Common myeloid progenitor, CD34-positive (primary cell): ENCODE measurements around the gene GNAO1.

Source experiments
- CTCF ChIA-PET: fragments of 350-600 bp; sonication (Branson Sonifier 250); formaldehyde crosslinking; loops from one replicate; lab custom pipeline; 2021; ENCODE audit warnings: antibody characterized with exemption; lab: Charles Lee
- POLR2A ChIA-PET: fragments of 350-600 bp; sonication (Branson Sonifier 250); formaldehyde crosslinking; loops from one replicate; lab custom pipeline; 2021; ENCODE audit warnings: antibody characterized with exemption; lab: Charles Lee
- DNase-seq, 3 donors: peaks; one replicate each; pipeline versions ENCODE4 v3.0.0 to v3.0.0-alpha.2; 2013
- H3K27ac ChIP-seq, 2 experiments: 1 replicate in 1 of 2; 2 replicates in 1 of 2; pipeline ENCODE4 v1.7.0; 2013; ENCODE audit warnings: inconsistent platforms in 2 of 2, low read length in 2 of 2, mild to moderate bottlenecking in 2 of 2, low read depth in 1 of 2, moderate library complexity in 1 of 2; ENCODE audit not compliant: severe bottlenecking in 2 of 2, insufficient read depth in 1 of 2, poor library complexity in 1 of 2
- H3K27me3 ChIP-seq, 5 experiments: replicated peaks in 2 of 5; 1 replicate in 3 of 5; 2 replicates in 2 of 5; pipeline versions ENCODE4 v1.6.1 to v1.7.0; 2013; ENCODE audit warnings: low read length in 4 of 5, mild to moderate bottlenecking in 2 of 5, moderate library complexity in 2 of 5, inconsistent platforms in 1 of 5; ENCODE audit not compliant: insufficient read depth in 5 of 5, control insufficient read depth in 4 of 5
- H3K36me3 ChIP-seq, 4 experiments: 1 replicate in 2 of 4; 2 replicates in 2 of 4; pipeline versions ENCODE4 v1.6.1 to v1.7.0; 2013; ENCODE audit warnings: low read length in 3 of 4, control low read depth in 1 of 4, mild to moderate bottlenecking in 1 of 4; ENCODE audit not compliant: control insufficient read depth in 4 of 4, insufficient read depth in 4 of 4
- H3K4me1 ChIP-seq, 4 experiments: 1 replicate in 3 of 4; 2 replicates in 1 of 4; pipeline versions ENCODE4 v1.6.1 to v1.7.1; 2013; ENCODE audit warnings: low read length in 3 of 4, mild to moderate bottlenecking in 3 of 4, control low read depth in 1 of 4, inconsistent platforms in 1 of 4, moderate library complexity in 1 of 4; ENCODE audit not compliant: control insufficient read depth in 4 of 4, insufficient read depth in 4 of 4; ENCODE audit errors: control extremely low read depth in 1 of 4
- H3K4me3 ChIP-seq, 7 experiments: 1 replicate in 4 of 7; 2 replicates in 3 of 7; pipeline versions ENCODE4 v1.5.1 to v1.7.0; 2013; ENCODE audit warnings: mild to moderate bottlenecking in 7 of 7, low read length in 6 of 7, moderate library complexity in 6 of 7, inconsistent platforms in 2 of 7, low read depth in 2 of 7, control low read depth in 1 of 7; ENCODE audit not compliant: insufficient read depth in 4 of 7, control insufficient read depth in 1 of 7; ENCODE audit errors: extremely low read depth in 1 of 7
- H3K9me3 ChIP-seq, 5 experiments: 1 replicate in 4 of 5; 2 replicates in 1 of 5; pipeline versions ENCODE4 v1.6.1 to v1.7.1; 2013; ENCODE audit warnings: low read length in 4 of 5, mild to moderate bottlenecking in 2 of 5, inconsistent platforms in 1 of 5, low read depth in 1 of 5, moderate library complexity in 1 of 5; ENCODE audit not compliant: control insufficient read depth in 4 of 5, insufficient read depth in 2 of 5; ENCODE audit errors: control extremely low read depth in 1 of 5
- WGBS: methylation state at CpG from one replicate; pipeline ENCODE4 v1.1.5; 2013; ENCODE audit not compliant: insufficient coverage; 5-methylcytosine and 5-hydroxymethylcytosine counted together

Gene GNAO1

DNA sequence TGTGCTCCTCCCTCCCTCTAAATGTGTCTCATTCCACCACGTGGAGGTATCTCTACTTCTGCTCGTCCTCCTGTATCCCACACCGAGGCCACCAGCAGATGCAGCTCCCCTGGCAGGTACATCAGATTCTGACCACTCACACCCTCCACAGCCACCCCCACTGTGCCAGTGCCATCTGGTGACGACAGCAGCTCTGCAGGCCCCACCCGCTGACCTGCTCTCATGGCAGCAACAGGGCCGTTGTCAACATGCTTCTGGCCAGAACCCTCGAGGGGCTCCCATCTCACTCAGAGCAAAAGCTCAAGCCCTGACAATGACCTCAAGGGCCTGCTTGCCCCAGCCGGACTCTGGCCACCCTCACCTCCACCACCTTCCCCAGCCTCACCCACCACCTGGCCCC is 140.6 kb downstream of the GNAO1 start:
- Histone ChIP-seq H3K9me3 (no peaks in the 10 kb centered on the region), H3K4me1 (peaks cover 0 to 5% (median 0%) of the 10 kb centered on the region in 4 experiments), H3K27ac (no peak overlapping the region), H3K27me3 (peaks cover 0 to 2% (median 0%) of the 10 kb centered on the region in 5 experiments), H3K4me3 (no peak overlapping the region), H3K36me3 (no peaks in the 10 kb centered on the region)
- ChIA-PET POLR2A (no interaction called here), CTCF (interaction anchor here (0.7 to 2.8 kb wide), 3 partner anchors 10 to 208 kb away, joined by 3 to 12 read pairs (median 6); no protein-coding TSS in a partner anchor)
- WGBS: 98% methylated on average over 8 of the region's 8 CpGs
- DNase-seq: no peak

DNA sequence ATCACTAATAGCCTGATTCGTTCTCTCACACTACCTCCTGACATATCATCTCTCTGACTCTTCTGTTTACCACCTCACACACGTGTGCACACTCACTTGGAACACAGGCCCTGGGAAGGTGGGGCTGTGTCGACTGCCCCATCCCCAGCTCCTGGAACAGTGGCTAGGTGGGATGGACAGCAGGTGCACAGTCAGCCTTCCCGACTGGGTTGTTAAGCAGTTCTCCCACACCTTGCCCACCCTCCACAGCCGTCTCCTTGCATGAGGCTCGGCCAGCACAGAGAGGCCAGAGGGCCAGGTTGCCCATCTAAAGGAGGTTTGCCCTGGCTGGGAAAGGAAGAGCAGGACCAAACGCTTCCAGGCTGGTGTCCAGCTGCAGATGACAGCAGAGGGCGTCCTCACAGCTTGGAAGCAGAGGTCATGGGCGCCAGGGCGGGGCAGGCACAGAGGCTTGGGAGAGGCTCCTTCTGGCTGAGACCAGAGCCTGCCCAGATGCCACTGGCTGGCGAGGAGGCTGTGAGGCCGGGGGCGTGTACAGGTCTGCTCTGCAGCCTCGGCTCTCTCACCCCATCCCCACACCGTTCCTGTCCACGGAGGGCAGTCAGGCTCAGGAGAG is 141.3 kb downstream of the GNAO1 start:
- no peak overlapping the region for H3K4me3 ChIP-seq
- POLR2A ChIA-PET: no interaction called here
- peaks cover 0 to 2% (median 0%) of the 10 kb centered on the region in 5 experiments for H3K27me3 ChIP-seq
- H3K4me1 ChIP-seq: peaks cover 0 to 5% (median 0%) of the 10 kb centered on the region in 4 experiments
- CTCF ChIA-PET: interaction anchor here (1.1 to 2.8 kb wide), 2 partner anchors 11 to 14 kb away, joined by 6 to 12 read pairs; no protein-coding TSS in a partner anchor
- H3K9me3 ChIP-seq: no peaks in the 10 kb centered on the region
- no peaks in the 10 kb centered on the region for H3K36me3 ChIP-seq
- H3K27ac ChIP-seq: no peak overlapping the region
- no peak for DNase-seq
- WGBS: 95% methylated on average over 11 of the region's 16 CpGs

GRCh38 chr16:56334761-56335160 is 143.5 kb downstream of the GNAO1 start:
- peaks cover 0 to 5% (median 0%) of the 10 kb centered on the region in 4 experiments for H3K4me1 ChIP-seq
- no peak for DNase-seq
- no peaks in the 10 kb centered on the region for H3K36me3 ChIP-seq
- H3K27ac ChIP-seq: no peak overlapping the region
- H3K27me3 ChIP-seq: peaks cover 0 to 2% (median 0%) of the 10 kb centered on the region in 5 experiments
- WGBS: 88% methylated on average over 8 of the region's 9 CpGs
- H3K9me3 ChIP-seq: no peaks in the 10 kb centered on the region
- ChIA-PET POLR2A (no interaction called here), CTCF (no interaction called here)
- H3K4me3 ChIP-seq: no peak overlapping the region

DNA sequence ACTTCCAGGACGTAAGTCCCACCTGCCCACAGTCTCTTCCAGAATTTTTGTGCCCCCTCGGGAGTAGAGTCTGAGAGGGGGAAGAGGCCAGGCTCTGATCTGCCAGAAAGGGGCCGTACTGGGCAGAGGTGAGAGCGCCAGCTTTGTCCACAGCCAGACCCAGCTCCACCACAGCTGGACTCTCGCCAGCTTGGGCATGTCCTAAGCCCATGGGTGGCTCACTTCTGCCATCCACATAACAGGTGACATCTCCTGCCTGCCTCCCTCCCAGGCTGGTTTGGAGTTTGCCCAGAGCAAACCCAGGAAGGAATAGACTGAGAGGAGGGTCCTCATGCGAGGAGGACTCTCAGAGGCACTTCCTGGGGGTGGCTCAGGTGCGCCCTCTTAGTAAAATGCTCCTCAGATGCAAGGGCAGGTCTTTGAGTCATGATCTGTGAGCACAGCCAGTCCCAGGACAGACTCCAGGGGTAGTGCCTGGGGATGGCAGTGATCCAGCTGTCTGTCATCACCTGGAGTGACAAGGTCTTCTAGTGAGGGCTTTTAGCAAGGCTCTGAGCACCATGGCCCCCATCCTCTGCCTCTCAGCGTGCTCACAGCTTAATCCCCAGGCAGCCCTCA is 144.9 kb downstream of the GNAO1 start:
- H3K27ac ChIP-seq: no peak overlapping the region
- POLR2A ChIA-PET: no interaction called here
- no peaks in the 10 kb centered on the region for H3K36me3 ChIP-seq
- no peaks in the 10 kb centered on the region for H3K9me3 ChIP-seq
- H3K4me1 ChIP-seq: peaks cover 0 to 5% (median 0%) of the 10 kb centered on the region in 4 experiments
- no peaks in the 10 kb centered on the region for H3K27me3 ChIP-seq
- WGBS: 94% methylated on average over 6 of the region's 8 CpGs
- no peak for DNase-seq
- CTCF ChIA-PET: no interaction called here
- H3K4me3 ChIP-seq: no peak overlapping the region

- ChIA-PET CTCF (no interaction called here), POLR2A (no interaction called here)
- WGBS: 95% methylated on average over 18 of the region's 21 CpGs
These were observed 145.4 kb downstream of the GNAO1 start for GRCh38 chr16:56336711-56337110.

GRCh38 chr16:56337131-56337857 is 146.0 kb downstream of the GNAO1 start:
- Histone ChIP-seq H3K4me3 (no peak overlapping the region), H3K27me3 (no peaks in the 10 kb centered on the region), H3K36me3 (no peaks in the 10 kb centered on the region), H3K4me1 (peaks cover 0 to 5% (median 0%) of the 10 kb centered on the region in 4 experiments), H3K27ac (no peak overlapping the region), H3K9me3 (no peaks in the 10 kb centered on the region)
- POLR2A ChIA-PET: no interaction called here
- 97% methylated on average over 8 of the region's 11 CpGs for WGBS
- DNase-seq: no peak
- CTCF ChIA-PET: no interaction called here

More at GRCh38 chr16:56336711-56337110, 145.4 kb downstream of the GNAO1 start:
- no peak for DNase-seq
- Histone ChIP-seq H3K9me3 (no peaks in the 10 kb centered on the region), H3K36me3 (no peaks in the 10 kb centered on the region), H3K4me3 (no peak overlapping the region), H3K27ac (no peak overlapping the region), H3K27me3 (no peaks in the 10 kb centered on the region), H3K4me1 (peaks cover 0 to 5% (median 0%) of the 10 kb centered on the region in 4 experiments)
